Islet of Langerhans (tissue), 1 donor: ENCODE data around the gene LTO1.
"Not testable (repeated sequence)": the region's sequence is repeated elsewhere in the genome, so short reads cannot be mapped to it uniquely, and the experiment has no call there.

Source experiments
- FAIRE-seq: peaks from one replicate; lab custom pipeline; 2011; peaks lifted over from hg19 to GRCh38; lab: Jason Lieb, UNC

The LTO1 gene

DNA sequence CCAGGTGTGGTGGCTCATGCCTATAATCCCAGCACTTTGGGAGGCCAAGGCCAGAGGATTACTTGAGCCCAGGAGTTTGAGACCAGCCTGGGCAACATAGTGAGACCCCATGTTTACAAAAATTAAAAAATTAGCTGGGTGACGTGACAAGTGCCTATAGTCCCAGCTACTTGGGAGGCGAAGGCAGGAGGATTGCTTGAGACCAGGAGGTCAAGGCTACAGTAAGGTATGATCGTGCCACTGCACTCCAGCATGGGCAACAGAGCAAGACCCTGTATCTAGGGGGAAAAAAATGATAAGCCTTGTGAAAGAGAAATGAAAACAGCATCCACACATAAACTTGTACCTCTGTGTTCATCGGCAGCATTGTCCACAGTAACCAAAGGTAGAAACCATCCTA lies 42.3 kb downstream of the LTO1 start:
- FAIRE-seq: no peak

DNA sequence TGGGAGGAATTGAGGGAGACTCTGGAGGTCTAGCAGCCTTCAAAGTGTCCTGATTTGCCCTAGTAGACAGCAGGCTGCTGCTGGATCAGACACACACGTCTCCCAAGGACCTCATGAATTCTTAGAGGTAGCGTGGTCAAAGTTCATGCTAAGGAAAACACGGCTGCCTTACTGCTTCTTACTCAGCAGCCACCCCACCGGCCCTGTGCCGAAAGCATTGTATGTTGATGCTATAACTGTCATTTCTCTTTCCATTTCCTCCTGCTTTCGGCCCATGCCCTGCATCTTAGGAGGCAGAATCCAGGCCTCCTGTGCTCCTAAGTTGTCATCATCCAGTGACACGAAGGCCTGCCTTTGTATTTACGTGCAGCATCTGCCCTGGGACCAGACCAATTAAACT lies 44.7 kb downstream of the LTO1 start:
- FAIRE-seq: no peak

DNA sequence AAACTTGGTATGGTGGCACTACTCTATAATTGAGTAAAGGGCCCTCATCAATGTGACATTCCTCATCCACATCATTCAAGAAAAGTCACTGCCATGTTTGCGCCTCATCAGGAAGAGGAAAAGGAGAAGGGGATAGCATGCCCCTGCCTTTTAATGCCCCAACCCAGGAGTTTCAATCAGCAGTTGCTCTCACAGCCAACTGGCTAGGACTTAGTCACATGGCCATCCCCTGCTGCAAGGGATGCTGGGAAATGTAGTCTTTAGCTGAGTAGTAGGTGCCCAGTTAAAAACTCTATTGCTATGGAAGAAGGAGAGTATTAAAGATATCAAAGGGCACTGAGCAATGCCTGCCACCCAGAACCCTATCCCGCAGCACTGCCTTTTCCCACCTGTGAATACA lies 45.1 kb downstream of the LTO1 start:
- no peak for FAIRE-seq

DNA sequence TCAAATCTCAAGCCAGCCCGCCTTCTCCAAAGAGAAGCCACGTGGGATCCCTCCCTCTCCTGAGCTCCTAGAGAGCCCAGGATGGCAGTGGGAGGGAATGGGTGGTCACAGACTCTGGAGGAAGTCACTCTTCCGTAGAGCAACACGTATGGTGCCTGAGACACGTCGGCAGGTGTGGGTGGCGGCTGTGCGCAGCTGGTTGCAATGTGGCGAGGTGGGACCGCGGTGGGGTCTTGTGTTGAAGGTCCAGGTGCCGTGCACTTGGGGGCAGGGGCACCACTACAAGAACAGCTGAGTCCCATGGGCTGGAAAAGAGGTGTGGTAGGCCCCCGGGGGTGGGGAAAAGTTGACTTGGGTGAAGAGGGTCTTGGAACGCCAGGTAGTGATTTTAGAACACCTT lies 47.6 kb downstream of the LTO1 start:
- no peak for FAIRE-seq

DNA sequence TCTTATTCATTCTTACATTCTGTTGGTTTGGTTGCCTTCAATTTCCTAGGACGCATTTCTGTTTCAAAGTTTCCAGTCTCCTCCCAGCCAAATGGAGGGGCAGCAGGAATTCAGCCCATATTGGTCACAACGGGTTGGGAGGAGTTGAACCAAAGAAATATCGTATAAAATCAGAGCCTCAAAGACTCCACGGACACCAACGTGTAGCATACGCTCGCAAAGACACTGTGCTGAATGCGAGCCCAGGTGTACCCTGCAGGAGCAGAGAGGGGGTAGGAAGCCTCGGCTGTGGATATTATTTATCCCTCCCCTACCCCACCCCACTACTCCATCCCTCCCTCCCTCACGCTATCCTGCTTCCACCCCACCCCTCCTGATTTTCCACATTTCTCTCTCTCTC lies 49.7 kb downstream of the LTO1 start:
- no peak for FAIRE-seq

DNA sequence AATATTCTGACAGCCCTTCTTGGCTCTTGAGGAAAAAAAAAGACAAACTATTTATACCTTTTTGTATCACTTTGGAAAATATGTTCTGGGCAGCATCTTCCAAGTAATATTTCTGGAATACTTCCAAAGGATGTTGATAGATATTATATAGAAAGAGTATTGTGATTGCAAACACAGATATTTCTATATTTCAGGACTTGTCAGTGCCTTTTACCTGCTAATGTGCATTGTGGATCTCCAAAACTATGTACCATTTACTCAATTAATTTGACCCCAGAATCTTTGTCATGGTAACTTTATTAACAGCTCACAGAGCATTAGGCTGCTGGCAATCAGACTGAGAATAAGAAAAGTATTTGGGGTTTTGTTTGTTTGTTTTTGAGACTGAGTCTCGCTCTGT lies 50.9 kb downstream of the LTO1 start:
- FAIRE-seq: no peak

DNA sequence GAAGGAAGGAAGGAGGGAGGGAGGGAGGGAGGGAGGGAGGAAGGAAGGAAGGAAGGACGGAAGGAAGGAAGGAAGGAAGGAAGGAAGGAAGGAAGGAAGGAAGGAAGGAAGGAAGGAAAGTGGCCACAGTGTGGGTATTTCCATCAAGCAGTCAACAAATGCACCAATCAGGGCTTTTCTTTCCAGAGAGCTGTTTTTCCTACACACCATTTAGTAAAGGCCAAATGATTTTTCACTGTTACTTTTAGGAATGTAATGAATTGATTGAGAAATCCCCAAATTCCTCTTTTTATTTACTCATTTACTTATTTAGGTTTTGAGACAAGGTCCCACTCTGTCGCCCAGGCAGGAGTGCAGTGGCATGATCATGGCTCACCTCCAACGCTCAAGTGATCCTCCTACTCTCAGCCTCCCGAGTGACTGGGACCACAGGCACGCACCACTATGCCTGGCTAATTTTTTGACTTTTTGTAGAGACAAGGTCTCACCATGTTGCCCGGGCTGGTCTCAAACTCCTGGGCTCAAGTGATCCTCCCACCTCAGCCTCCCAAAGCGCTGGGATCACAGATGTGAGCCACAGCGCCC lies 53.0 kb downstream of the LTO1 start:
- not testable (repeated sequence) for FAIRE-seq

DNA sequence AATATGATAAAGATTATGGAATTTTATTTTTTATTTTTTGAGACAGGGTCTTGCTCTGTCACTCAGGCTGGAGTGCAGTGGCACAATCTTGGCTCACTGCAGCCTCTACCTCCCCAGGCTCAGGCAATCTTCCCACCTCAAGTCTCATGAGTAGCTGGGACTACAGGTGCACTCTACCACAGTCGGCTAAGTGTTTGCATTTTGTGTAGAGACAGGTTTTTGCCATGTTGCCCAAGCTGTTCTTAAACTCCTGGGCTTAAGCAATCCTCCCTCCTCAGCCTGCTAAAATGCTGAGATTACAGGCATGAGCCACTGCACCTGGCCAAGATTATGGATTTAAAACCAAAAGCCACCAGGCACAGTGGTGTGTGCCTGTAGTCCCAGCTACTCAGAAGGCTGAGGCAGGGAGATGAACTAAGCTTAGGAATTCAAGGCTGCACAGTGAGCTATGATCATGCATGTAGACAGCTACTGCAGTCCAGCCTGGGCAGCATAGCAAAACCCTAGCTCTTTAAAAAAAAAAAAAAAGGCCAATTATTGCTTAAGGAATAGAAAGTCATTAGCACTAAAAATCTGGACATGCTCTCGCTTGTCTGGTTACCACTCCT lies 54.4 kb downstream of the LTO1 start:
- no peak for FAIRE-seq

DNA sequence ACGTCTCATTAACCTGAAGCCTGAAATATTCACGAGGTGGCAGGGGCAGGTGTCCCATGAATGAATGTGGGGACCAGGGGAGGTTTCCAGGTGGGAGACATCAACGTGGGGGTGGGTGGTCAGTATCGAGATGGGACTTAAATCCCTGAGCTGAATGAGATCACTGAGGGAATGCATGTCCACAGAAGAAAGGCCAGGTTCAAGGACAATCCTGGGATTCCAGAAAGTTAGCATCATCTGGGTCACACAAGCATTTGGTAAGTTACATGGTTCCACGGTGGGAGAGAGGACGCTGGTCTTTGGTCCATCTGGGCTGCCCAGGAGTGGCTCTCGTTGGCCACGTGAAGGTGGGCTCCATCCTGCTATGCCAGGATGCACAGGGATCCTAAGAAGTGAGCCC lies 56.9 kb downstream of the LTO1 start:
- no peak for FAIRE-seq

DNA sequence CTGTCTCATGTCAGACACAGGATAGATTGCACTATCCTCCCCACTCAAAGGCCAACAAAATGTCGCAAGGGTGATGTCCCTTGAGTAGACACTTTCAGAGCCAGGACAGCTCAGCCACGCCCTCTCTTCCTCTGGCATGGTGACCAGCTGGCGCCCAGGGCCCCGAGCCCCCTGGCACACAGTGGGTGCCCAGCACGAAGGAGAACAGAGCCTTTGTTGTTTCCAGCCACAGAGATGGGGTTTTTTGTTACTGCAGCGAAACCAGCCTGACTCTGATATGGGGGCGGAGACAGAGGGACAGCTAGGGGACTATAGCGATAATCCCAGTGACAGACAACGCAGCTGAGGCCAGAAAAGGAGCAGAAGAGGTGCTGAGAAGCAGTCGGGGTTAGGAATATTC lies 57.5 kb downstream of the LTO1 start:
- no peak for FAIRE-seq

DNA sequence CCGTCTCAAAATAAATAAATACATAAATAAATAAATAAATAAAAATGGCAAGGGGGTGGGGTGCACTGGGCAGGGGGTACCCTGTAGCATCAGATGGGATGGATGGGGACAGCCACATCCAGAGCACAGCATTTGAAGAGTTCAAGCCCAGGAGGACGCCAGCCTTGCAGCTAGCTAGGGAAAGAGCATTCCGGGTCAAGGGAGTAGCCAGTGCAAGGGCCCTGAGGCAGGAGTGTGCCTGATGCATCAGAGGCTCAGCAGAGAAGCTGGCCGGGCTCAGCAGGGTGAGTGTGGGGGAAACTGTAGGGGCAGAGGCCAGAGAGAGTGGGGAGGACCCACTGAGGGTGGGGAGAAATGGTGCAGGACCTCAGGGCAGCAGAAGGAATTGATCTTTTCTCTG lies 57.9 kb downstream of the LTO1 start:
- FAIRE-seq: no peak
